22Rv1 (cell line): ENCODE data around the gene SERTAD3.
"Not testable (repeated sequence)": the region's sequence is repeated elsewhere in the genome, so short reads cannot be mapped to it uniquely, and the experiment has no call there.

ENCODE experiments used
- H3K27ac ChIP-seq: fragments of 450-650 bp; 2 replicates; pipeline ENCODE4 v1.5.1; 2017
- CTCF ChIP-seq: fragments of 450-650 bp; IDR thresholded peaks from 2 replicates; pipeline ENCODE4 v1.5.1; 2017; ENCODE audit warnings: mild to moderate bottlenecking
- ZFX ChIP-seq: fragments of 450-650 bp; IDR thresholded peaks from 2 replicates; pipeline ENCODE4 v1.6.1; 2017; ENCODE audit warnings: antibody characterized with exemption, borderline replicate concordance

The SERTAD3 gene

GRCh38 chr19:40433391-40434216 is 10.5 kb downstream of the SERTAD3 start:
- no peak for TF ChIP-seq ZFX
- no peak for TF ChIP-seq CTCF

GRCh38 chr19:40432760-40433159 is 11.4 kb downstream of the SERTAD3 start:
- peak overlapping the region; percentile 100 for H3K27ac ChIP-seq

More at GRCh38 chr19:40433391-40434216, 10.5 kb downstream of the SERTAD3 start:
- H3K27ac ChIP-seq = peak overlapping the region; percentile 100

GRCh38 chr19:40431698-40432097 is 12.4 kb downstream of the SERTAD3 start:
- TF ChIP-seq ZFX (no peak), CTCF (no peak)
- H3K27ac ChIP-seq = peak overlapping the region; percentile 100

- not testable (repeated sequence) for H3K27ac ChIP-seq
Observed at GRCh38 chr19:40430242-40430641, 13.9 kb downstream of the SERTAD3 start.

- not testable (repeated sequence) for H3K27ac ChIP-seq
Observed at GRCh38 chr19:40428197-40428596, 15.9 kb downstream of the SERTAD3 start.

- H3K27ac ChIP-seq = peak within 1 kb of the TSS; percentile 99
- peak; percentile 93 for TF ChIP-seq CTCF
- no peak for TF ChIP-seq ZFX
Observed at GRCh38 chr19:40425450-40426287, 18.5 kb downstream of the SERTAD3 start, which contains the start of gene SERTAD1. Gene SERTAD1 (minus strand): TSS chr19:40425992. CDS start chr19:40423546, 2,446 bp downstream.

- no peak for TF ChIP-seq CTCF
- no peak for TF ChIP-seq ZFX
- H3K27ac ChIP-seq = peak overlapping the region; percentile 99
Observed at GRCh38 chr19:40424637-40425449, 19.3 kb downstream of the SERTAD3 start.

- TF ChIP-seq CTCF = no peak
- TF ChIP-seq ZFX = no peak
- peak overlapping the region; percentile 99 for H3K27ac ChIP-seq
Observed at GRCh38 chr19:40423938-40424337, 20.2 kb downstream of the SERTAD3 start.
